Mammary microvascular endothelial cell (primary cell): ENCODE results near the gene C11orf91. TPM values are rescaled to one million over a fixed set of nuclear protein-coding genes. Genes with fewer than 3 reads are reported as not detected.

Experiments
- total RNA-seq: library from RNA; depleted of rRNA; stranded (reverse); fragments of >200 nt; gene quantifications from 2 replicates; pipeline ENCODE4 v1.2.3, GENCODE V29; 2015

The C11orf91 gene, protein sequence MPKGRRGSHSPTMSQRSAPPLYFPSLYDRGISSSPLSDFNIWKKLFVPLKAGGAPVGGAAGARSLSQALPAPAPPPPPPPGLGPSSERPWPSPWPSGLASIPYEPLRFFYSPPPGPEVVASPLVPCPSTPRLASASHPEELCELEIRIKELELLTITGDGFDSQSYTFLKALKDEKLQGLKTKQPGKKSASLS
- not detected in 2 replicates for total RNA-seq

DNA sequence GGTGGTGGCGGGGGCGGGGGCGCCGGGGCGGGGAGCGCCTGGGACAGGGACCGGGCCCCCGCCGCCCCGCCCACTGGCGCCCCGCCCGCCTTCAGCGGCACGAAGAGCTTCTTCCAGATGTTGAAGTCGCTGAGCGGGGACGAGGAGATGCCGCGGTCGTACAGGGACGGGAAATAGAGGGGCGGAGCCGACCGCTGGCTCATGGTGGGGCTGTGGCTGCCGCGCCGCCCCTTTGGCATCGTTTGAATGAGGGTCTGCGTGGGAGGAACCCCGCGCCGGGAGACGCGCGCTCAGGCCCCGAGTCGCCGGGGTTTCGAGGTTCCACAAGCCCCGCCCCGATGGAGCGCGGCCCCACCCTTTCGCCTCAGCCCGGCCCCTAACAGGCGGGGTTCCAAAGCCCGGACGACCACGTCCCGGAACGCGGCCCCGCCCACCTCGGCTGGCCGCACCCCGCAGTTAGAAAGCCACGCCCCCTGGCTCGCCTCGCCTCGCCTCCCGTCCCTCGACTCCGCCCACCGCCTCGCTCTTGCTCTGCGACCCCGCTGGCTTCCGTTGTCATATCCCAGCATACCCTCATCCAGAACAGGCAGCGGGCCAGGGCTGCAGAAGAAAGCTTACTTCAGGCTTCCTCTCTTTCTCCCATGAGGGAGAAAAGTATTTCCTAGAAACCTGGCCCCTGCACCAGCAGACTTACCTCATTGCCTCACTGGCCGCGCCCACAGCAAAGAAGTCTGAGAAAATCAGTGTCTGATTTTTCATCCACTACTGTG, at the start of gene C11orf91:
Gene C11orf91 (minus strand): TSS at position 325 of the 770 bp plus-strand sequence. CDS start 86 bp downstream, at position 239.

DNA sequence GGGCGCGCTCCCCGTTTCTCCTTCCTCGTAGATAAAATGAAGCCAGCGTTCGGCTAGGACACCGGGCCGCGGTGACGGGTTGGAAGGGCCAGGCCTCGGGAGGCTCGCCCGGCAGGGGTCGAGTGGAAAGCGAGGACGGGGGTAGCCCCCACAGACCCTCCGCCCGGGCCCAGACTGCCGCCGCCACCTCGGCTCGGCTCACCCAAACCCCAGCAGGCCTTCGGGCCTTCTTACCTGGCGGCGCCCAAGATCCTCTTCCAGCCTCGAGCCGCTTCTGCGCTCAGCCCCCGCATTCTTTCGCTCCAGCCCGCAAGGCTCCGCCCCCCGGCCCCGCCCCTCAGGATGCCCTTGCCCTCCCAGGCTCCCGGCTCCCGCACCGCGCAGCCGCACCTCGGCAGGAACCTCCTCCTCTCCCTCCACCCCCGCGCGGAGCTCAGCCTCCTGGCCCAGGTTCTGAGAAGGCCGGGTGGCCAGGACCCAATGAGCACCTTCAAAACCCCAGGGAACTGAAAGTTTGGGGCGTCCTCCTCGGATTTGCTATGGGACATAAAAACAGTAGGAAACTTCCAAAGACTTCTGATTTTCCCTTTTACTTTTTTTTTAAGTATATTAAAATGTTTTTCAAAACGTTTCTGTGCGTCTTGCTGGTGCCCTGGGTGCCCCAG, 35.7 kb upstream of the C11orf91 start, which contains the start of gene CD59:
Gene CD59 (minus strand): TSS at position 276 of the 665 bp plus-strand sequence. CDS start 13,978 bp downstream, outside the sequence.

Other genes with a start within 250 kb of the C11orf91 start
- 1,978 and 2,133 TPM in 2 replicates for gene CD59, start 35.6 kb upstream of the C11orf91 start, total RNA-seq
- 23.0 and 29.2 TPM in 2 replicates for gene FBXO3, start 73.7 kb upstream of the C11orf91 start, total RNA-seq
- 23.7 and 26.2 TPM in 2 replicates for gene LMO2, start 191.2 kb upstream of the C11orf91 start, total RNA-seq